Embryonic facial prominence (tissue), 1 donor: ENCODE data around the gene KRTAP1-1.
"Not testable (repeated sequence)": the region's sequence is repeated elsewhere in the genome, so short reads cannot be mapped to it uniquely, and the experiment has no call there.

Source experiments
- DNase-seq: peaks from one replicate; pipeline ENCODE4 v3.0.0-alpha.2; 2016; ENCODE audit errors: extremely low spot score

KRTAP1-1 gene

DNA sequence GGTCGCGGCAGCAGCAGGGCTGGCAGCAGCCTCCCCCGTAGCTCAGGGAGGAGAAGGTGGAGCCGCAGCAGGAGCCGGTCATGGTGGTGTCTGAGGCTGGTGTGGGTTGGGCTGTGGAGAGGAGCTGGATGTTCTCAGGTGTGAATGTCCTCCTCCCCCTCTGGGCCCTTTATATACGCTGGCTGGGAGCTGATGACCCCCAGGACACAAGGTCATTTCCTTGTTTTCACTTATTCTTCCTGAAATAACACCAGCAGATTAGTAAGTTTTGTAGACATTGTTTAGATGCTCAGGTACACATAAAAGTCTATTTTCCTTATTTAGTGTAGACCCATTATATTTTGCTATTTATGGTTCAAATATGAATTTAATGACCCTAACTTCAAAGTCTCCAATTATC lies 13.9 kb upstream of the KRTAP1-1 start, which contains the start of gene KRTAP2-2:
KRTAP2-2 (minus strand) TSS at position 101 of the 400 bp plus-strand sequence; CDS start at position 82, 19 bp downstream.
- not testable (repeated sequence) for DNase-seq

DNA sequence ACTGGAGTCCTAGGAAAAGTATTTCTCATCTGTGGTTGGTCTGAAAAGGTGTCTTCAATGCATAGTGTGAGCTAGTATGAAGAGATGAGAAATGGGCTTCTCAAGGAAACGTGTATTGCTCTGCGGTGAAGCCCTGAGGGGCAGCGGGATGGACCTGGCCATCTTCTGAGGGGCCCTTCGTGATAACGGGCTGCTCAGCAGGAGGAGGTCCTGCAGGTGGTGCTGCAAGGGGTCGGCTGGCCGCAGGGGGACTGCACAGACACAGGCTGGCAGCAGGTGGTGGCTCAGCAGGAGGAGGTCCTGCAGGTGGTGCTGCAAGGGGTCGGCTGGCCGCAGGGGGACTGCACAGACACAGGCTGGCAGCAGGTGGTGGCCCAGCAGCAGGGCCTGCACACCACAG lies 13.3 kb upstream of the KRTAP1-1 start:
- not testable (repeated sequence) for DNase-seq

GRCh38 chr17:41054025-41054424 lies 12.8 kb upstream of the KRTAP1-1 start:
- no peak for DNase-seq

DNA sequence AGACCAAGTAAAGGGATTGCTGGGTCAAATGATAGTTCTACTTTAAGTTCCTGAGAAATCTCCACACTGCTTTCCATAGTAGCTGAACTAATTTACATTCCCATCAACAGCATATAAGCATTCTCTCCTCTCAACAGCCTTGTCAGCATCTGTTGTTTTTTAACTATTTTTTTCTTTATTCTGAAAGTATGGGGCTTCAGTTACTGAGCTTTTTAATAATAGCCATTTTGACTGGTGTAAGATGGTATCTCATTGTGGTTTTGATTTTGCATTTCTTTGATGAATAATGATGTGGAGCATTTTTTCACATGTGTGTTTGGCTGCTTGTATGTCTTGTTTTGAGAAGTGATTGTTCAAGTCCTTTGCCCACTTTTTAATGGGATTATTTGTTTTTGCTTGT lies 11.3 kb upstream of the KRTAP1-1 start:
- DNase-seq, result no peak

DNA sequence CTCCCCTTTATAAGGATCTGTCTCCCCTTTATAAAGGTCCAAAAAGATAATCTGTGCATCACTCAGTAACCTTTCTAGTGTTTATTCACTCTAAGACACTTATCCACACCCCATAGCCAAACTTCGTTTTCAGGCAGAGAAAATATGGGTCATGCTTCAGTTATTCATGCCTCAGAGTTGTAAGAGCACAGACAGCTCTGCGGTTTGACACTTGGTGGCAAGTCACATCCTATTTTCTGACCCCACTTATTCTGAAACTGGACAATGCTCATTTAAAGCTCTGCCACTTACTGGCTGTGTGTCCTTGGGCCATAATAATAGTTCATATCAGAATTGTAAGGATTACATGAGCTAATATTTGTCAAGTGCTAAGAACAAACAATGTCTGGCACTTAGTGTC lies 7.9 kb upstream of the KRTAP1-1 start:
- no peak for DNase-seq

- no peak for DNase-seq
Measured at GRCh38 chr17:41048441-41048840, 7.2 kb upstream of the KRTAP1-1 start.

- DNase-seq, result not testable (repeated sequence)
Measured at GRCh38 chr17:41046735-41047465, 5.7 kb upstream of the KRTAP1-1 start, which contains the start of gene KRTAP2-1. Gene KRTAP2-1, minus strand, starts transcription at chr17:41047316. Its CDS starts 49 bp downstream, at chr17:41047267.

DNA sequence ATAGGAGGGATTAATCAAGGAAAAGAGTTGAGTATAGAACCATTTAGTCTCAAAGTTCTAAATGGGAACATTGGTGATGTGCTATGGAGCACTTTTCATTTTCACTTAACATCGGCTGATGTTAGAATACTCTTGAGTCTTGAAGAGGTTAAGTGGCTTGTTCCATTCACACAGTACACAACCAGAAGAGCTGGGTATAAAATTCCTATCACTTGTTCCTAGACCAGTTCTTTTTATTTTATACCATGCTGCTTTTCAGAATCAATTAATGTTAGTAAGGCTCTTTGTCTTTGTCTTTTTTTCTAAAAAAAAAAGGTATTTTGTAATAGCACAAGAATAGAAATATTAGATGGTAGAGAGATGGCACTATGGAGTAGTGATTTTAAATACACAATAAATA lies 1.7 kb upstream of the KRTAP1-1 start:
- DNase-seq, result no peak

DNA sequence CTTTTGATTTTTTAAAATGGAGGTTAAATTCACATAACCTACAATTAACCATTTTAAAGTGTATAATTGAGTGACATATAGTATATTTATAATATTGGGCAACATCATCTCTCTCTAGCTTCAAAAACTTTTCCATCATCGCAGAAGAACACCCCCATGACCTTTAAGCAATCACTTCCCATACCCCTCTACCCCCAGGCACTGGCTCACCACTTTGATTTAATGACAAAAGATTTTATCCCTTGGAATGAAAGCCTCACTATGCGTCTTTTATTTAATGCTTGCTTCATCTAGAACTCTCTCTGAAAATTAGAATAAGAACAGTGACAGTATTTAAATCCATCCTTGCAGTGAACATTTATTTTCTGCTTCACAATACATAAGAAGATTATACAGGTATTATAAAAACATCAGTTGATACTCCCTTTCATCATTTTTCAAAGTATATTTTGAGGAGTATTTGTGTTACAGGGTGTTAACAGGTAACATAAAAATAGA lies 3.3 kb downstream of the KRTAP1-1 start:
- no peak for DNase-seq

DNA sequence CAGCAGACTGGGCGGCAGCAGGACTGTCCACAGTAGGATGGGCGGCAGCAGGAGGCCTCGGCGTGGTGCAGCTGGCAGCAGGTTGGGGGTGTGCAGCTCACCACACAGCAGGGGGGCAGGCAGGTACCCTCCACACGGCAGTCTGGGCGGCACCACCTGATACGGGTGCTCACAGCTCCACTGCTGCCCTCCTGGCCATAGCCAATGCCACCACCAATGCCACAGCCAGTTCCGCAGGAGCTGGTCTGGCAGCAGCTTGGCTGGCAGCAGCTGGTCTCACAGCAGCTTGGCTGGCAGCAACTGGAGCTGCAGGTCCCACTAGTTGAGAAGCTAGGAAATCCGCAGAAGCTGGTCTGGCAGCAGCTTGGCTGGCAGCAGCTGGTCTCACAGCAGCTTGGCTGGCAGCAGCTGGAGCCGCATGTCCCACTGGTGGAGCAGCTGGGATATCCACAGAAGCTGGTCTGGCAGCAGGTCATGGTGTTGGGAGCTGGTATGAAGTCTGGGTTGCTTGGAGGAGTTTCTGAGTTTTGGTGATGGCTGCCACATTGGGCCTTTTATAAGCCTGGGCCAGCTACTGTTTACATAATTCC lies 6.8 kb downstream of the KRTAP1-1 start, which contains the start of gene KRTAP1-3:
KRTAP1-3 (minus strand) TSS at position 529 of the 590 bp plus-strand sequence; CDS start at position 476, 53 bp downstream.
- DNase-seq, result not testable (repeated sequence)

- no peak for DNase-seq
Measured at GRCh38 chr17:41029633-41030245, 11.5 kb downstream of the KRTAP1-1 start, which contains the start of gene KRTAP1-4. Gene KRTAP1-4, minus strand, starts transcription at chr17:41030195. Its CDS starts 117 bp downstream, at chr17:41030078.

DNA sequence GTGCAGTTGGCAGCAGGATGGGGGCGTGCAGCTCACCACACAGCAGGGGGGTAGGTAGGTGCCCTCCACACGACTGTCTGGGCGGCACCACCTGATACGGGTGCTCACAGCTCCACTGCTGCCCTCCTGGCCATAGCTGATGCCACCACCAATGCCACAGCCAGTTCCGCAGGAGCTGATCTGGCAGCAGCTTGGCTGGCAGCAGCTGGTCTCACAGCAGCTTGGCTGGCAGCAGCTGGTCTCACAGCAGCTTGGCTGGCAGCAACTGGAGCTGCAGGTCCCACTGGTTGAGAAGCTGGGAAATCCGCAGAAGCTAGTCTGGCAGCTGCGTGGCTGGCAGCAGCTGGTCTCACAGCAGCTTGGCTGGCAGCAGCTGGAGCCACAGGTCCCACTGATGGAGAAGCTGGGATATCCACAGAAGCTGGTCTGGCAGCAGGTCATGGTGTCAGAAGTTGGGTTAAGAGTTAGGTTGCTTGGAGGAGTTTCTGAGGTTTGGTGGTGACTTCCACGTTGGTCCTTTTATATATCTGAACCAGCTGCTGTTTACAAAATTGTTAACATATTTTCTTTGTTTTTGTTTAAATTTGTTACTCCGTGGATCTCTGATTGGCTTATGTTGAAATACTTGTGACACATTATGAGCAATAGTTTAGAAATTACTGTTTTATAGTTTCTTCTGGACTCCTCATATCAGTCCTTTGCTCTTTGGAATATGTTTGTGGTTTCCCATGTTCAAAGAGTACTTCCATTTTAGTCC lies 14.4 kb downstream of the KRTAP1-1 start, which contains the start of gene KRTAP1-5:
KRTAP1-5 (minus strand) TSS at position 494 of the 757 bp plus-strand sequence; CDS start at position 441, 53 bp downstream.
- no peak for DNase-seq

DNA sequence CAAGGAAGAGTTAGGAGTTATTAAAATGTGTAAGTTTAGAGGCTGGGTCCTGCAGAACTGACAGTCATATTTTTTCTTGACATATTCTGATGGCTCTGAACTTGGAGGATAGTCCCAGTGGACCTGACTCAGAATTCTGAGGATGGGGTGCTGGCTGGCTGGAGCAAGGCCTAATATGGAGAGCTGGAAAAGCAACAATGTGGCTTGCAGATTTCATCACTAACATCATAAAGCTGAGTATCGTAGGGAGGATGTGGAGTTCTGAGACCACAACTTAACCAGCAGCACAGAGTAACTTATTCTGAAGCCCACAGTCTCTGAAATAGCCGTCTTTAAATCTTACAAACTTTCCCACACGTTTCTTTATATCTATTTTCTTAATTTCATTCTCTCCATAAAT lies 16.6 kb downstream of the KRTAP1-1 start:
- DNase-seq, result no peak

DNA sequence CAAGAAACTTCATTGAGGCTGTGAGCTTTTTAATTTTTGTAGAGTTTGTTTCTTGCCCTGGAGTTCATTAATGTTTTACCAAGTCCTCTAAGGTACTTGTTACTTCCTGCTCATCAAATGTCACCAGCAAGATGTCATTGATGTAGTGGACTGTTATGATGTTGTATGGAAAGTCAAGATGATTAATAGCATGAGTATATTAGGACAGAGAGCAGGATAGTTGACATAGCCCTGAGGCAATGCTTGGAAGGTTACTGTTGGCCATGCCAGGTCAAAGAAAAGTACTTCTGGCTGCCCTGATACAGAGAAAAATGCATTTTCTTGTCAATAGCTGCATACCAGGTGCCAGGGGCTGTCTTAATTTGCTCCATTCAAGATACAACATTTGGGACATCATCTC lies 20.9 kb downstream of the KRTAP1-1 start:
- no peak for DNase-seq

- DNase-seq, result no peak
Measured at GRCh38 chr17:41019415-41019814, 21.8 kb downstream of the KRTAP1-1 start.

DNA sequence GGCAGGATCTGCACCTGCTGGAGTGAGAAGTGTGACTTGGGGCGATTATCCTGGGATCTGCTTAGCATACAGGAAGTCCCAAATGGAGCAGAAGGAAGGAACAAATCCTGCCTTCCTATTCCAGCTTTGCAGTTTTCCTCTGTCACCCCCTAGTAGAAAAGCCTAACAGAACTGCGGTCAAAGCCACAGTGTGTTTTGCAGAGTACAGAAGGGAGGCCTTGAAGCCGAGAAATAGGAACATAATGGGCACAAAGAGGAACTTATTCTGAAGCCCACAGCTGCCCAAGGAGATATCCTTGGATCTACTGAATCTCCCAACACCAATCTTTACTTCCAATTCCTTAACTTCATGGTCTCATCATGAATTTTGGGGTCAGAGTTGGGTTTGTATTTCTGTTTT lies 22.7 kb downstream of the KRTAP1-1 start:
- no peak for DNase-seq

DNA sequence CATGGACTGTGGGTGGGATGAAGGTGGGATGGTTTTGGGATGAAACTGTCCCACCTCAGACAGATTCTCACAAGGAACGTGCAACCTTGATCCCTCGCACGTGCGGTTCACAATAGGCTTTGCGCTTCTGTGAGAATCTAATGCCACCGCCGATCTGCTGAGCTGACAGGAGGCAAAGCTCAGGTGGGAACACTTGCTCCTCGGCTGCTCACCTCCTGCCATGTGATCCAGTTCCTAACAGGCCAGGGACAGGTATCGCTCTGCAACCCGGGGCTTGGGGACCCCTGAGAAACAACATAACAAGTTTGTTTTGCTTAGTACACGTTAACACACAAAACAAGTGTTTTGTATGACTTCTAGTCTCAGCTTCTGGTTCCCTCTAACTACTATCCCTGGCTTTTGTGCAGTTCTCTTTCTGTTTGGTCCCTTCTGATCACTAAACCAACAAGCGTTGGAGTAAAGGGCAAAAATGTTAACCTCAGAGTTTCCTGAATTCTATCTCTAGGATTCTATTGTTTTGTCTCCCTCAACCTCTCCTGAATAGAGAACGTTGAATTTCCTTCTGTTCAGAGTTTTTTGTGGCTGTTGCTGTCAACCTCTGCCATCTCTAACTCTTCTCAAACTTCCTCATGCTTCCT lies 24.6 kb downstream of the KRTAP1-1 start:
- no peak for DNase-seq

- DNase-seq, result no peak
Measured at GRCh38 chr17:41015454-41015853, 25.8 kb downstream of the KRTAP1-1 start.

DNA sequence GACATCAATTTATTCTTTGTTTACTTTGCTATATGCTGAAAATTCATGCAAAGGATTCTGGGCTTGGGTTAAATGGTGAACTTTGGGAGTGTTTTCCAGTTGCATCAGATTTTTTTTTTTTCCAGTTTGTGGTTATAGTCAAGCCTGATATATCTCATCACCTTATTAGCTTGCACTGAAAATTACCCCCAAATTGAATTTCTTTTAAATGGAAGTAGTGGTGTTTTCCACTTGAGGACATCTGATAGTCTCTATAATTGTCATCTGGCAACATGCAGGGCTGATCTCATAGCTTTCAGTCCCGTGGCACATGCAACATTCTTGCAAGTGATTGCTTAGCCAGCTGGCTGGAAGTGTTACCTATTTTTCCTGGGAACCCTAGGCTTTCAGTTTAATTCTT lies 27.6 kb downstream of the KRTAP1-1 start:
- DNase-seq, result no peak

- DNase-seq, result no peak
Measured at GRCh38 chr17:41013181-41013580, 28.1 kb downstream of the KRTAP1-1 start.
